RWPE2 (cell line): ENCODE data around the gene COQ8B.

ENCODE experiments used
- ATAC-seq: fragments of 200-7000 bp; cut with Tn5 transposase; 3 replicates; pipeline ENCODE4 v1.9.1; 2021; ENCODE audit warnings: low read depth
- DNase-seq: peaks from one replicate; pipeline ENCODE4 v3.0.0-alpha.2; 2020; ENCODE audit warnings: low spot score
- H3K27ac ChIP-seq: fragments of 450-650 bp; 2 replicates; pipeline ENCODE4 v1.5.1; 2017; ENCODE audit warnings: mild to moderate bottlenecking; ENCODE audit not compliant: poor library complexity, severe bottlenecking
- H3K27me3 ChIP-seq: fragments of 250-450 bp; sonication (Bioruptor Pico); 2 replicates; pipeline ENCODE4 v1.5.1; 2021; ENCODE audit warnings: mild to moderate bottlenecking, moderate library complexity; ENCODE audit not compliant: insufficient read depth, poor library complexity, severe bottlenecking
- H3K36me3 ChIP-seq: fragments of 250-450 bp; sonication (Bioruptor Pico); 2 replicates; pipeline ENCODE4 v1.5.1; 2020; ENCODE audit warnings: low read depth, mild to moderate bottlenecking, moderate library complexity
- H3K4me1 ChIP-seq: fragments of 250-450 bp; sonication (Bioruptor Pico); 2 replicates; pipeline ENCODE4 v1.5.1; 2021; ENCODE audit warnings: mild to moderate bottlenecking, moderate library complexity; ENCODE audit not compliant: insufficient read depth, poor library complexity, severe bottlenecking
- H3K4me3 ChIP-seq: fragments of 250-450 bp; sonication (Bioruptor Pico); 2 replicates; pipeline ENCODE4 v1.5.1; 2021; ENCODE audit warnings: mild to moderate bottlenecking, moderate library complexity; ENCODE audit not compliant: severe bottlenecking
- H3K9me3 ChIP-seq: fragments of 250-450 bp; sonication (Bioruptor Pico); 2 replicates; pipeline ENCODE4 v1.5.1; 2021; ENCODE audit warnings: mild to moderate bottlenecking, moderate library complexity; ENCODE audit not compliant: severe bottlenecking
- TF ChIP-seq, protein P1 (sequence below): fragments of 450-650 bp; IDR thresholded peaks from one replicate; pipeline ENCODE4 v1.5.1; 2017; ENCODE audit warnings: mild to moderate bottlenecking, moderate library complexity; ENCODE audit not compliant: poor library complexity, severe bottlenecking

Gene COQ8B

DNA sequence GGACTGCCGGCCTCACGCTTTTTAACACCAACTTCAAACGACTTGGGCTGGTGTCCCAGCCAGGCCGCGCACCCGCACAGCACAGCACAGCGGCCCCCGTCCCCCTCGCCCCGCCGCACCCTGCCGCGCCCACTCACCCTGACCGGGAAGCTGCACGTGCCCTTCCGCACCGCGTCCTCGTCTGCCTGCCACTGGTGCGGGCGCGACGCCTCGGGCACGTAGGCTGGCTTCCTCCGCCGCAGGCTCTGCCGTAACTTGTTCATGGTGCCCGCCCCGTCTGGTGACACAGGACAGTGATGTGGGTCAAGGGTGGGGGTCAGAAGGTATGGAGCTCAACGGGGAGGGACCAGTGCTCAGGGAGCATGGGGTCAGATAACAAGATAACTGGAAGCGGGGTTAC, 32.4 kb downstream of the COQ8B start:
- no peak for DNase-seq
- no peak overlapping the region for H3K4me3 ChIP-seq
- no peaks in the 10 kb centered on the region for H3K4me1 ChIP-seq
- H3K36me3 ChIP-seq: peaks cover 40% of the 10 kb centered on the region
- ATAC-seq: no peak
- TF ChIP-seq, protein P1, sequence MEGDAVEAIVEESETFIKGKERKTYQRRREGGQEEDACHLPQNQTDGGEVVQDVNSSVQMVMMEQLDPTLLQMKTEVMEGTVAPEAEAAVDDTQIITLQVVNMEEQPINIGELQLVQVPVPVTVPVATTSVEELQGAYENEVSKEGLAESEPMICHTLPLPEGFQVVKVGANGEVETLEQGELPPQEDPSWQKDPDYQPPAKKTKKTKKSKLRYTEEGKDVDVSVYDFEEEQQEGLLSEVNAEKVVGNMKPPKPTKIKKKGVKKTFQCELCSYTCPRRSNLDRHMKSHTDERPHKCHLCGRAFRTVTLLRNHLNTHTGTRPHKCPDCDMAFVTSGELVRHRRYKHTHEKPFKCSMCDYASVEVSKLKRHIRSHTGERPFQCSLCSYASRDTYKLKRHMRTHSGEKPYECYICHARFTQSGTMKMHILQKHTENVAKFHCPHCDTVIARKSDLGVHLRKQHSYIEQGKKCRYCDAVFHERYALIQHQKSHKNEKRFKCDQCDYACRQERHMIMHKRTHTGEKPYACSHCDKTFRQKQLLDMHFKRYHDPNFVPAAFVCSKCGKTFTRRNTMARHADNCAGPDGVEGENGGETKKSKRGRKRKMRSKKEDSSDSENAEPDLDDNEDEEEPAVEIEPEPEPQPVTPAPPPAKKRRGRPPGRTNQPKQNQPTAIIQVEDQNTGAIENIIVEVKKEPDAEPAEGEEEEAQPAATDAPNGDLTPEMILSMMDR: no peak
- no peak overlapping the region for H3K27ac ChIP-seq
- H3K27me3 ChIP-seq: no peaks in the 10 kb centered on the region
- H3K9me3 ChIP-seq: no peaks in the 10 kb centered on the region

DNA sequence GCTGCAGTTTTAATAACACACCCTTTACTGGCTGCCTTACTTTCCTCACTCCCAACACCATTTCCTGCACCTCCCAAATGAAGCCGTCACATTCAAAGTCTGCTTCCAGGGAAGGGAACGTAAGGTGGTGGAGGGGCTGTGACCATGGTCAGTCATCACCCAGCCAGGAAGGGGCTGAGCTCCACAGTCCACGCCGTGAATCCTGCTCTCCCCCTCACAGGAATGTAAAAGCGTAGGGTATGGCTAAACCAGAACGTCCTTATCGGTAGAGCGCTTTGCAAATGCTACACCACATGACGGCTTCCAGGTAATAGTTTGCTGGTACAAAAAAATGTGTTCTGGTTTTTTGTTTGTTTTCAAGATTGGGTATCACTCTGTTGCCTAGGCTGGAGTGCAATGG, 33.2 kb downstream of the COQ8B start:
- TF ChIP-seq, protein P1: no peak
- no peak for DNase-seq
- no peaks in the 10 kb centered on the region for H3K4me1 ChIP-seq
- ATAC-seq: no peak
- H3K27me3 ChIP-seq: no peaks in the 10 kb centered on the region
- no peak overlapping the region for H3K4me3 ChIP-seq
- H3K27ac ChIP-seq: no peak overlapping the region
- no peaks in the 10 kb centered on the region for H3K9me3 ChIP-seq
- peaks cover 48% of the 10 kb centered on the region for H3K36me3 ChIP-seq

DNA sequence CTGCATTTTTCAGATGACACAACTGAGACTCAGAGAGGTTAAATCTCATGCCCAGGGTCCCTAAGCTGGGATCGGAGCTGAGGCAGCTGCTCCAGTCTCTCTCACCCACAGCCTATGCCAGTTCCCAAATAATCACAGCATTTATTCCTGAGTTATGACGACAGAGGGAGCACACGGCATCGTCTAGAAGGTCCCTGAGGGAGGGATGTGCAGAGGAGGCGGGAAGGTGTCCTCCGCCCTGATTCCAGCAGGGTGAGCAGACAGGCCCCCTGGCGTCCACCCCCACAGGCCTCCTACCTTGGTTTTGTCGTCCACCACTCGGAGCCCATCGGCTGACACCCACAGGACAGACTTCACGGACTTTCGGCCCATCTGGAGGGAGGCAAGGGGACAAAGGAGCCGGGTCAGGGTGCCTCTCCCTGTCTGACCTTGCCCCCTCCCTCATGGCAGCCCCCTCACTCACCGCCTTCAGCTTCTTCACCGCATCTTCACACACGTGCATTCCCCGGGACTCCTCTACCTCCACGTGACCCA, 34.2 kb downstream of the COQ8B start:
- Histone ChIP-seq H3K9me3 (no peaks in the 10 kb centered on the region), H3K4me3 (no peak overlapping the region), H3K27me3 (no peaks in the 10 kb centered on the region), H3K4me1 (no peaks in the 10 kb centered on the region), H3K27ac (no peak overlapping the region), H3K36me3 (peaks cover 58% of the 10 kb centered on the region)
- DNase-seq (no peak), ATAC-seq (no peak)
- TF ChIP-seq, protein P1: no peak

DNA sequence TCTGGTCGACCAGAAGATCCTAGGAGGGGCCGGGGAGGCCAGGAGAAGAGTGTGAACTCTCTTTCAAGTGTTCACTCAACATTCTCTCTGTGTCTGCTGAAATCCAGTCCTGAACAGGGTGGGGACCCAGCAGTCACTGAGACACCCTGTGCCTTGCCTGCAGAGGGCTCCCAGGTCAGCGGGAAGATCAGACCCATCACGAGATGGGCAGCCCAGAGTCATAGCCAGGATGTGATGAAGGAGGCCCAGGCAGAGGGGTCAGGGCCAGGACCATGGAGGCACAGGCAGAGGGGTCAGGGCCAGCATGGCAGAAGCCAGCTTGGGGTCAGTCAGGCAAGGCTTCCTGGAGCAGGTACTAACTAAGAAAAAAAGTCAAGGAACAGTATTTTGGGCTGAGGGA, 35.6 kb downstream of the COQ8B start:
- no peak overlapping the region for H3K4me3 ChIP-seq
- no peaks in the 10 kb centered on the region for H3K27me3 ChIP-seq
- H3K4me1 ChIP-seq: no peaks in the 10 kb centered on the region
- H3K27ac ChIP-seq: no peak overlapping the region
- TF ChIP-seq, protein P1: no peak
- no peak for DNase-seq
- ATAC-seq: no peak
- H3K9me3 ChIP-seq: no peaks in the 10 kb centered on the region
- peaks cover 62% of the 10 kb centered on the region for H3K36me3 ChIP-seq

DNA sequence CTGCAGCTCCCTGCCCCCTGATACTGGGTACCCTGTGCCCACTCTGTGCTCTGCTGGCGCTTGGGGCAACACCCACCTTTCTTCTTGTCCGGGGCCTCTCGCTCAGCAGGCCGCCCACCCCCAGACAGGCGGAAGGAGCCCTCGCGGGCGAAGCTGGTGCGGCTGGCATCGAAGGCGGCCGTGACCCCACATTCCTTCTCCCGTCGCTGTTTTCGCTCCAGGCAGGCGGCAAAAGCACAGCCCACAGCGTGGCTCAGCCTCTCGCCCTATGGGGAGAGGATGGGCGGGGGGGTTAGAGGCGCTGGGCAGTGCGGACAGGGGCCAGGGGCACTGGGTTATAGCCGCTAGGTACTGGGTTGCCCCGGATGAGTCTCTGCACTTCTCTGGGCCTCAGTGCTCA, 39.5 kb downstream of the COQ8B start:
- Histone ChIP-seq H3K36me3 (peaks cover 84% of the 10 kb centered on the region), H3K27ac (no peak overlapping the region)

More for the DNA sequence above, 39.5 kb downstream of the COQ8B start:
- no peak overlapping the region for H3K4me3 ChIP-seq
- TF ChIP-seq, protein P1: no peak
- H3K9me3 ChIP-seq: no peaks in the 10 kb centered on the region
- DNase-seq: no peak
- ATAC-seq: no peak
- no peaks in the 10 kb centered on the region for H3K27me3 ChIP-seq
- H3K4me1 ChIP-seq: no peaks in the 10 kb centered on the region
